Measurements from ENCODE around the gene CNIH2. TPM values are rescaled to one million over a fixed set of nuclear protein-coding genes. Genes with fewer than 3 reads are reported as not detected.

The CNIH2 gene
- total and polyA plus RNA-seq, 2 of the 13 experiments (the other 11 are each of a cell fraction or from before 2014, with no cell fraction given) = 0.60 to 0.69 TPM

DNA sequence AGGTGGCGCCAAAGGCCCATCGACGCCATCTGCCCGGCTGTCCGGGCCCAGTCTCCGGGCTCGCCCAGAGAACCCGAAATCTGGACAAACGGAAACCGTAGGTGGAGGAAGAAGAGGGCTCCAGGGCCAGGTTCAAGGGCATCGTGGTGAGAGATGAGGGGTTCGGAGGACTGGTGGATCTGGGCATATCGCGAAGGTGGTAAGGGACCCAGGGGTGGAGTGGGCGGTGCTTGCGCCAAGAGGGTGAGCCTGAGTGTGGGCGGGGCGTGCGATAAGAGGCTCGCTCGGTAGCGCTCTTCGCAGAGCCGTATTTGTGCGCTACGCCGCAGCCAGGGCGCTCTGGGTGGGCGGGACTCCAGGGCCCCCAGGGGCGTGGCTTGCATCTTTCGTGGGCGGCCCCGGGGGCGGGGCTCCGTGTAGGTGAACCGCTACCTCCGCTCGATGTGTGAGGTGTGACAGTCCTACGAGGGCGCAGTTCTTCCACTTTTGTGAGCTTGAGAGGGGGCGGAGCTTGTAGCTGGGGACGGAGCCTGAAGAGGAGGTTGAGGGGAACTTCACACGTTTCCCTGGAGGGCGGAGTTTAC lies 34.1 kb downstream of the CNIH2 start (continued):
- TF ChIP-seq ZNF260 (CRISPR knock-in tag; IDR thresholded peaks at IDR 0.05; ENCODE audit: borderline replicate concordance, low read depth) (no peak), ZNF567 (CRISPR knock-in tag; IDR thresholded peaks at IDR 0.05; ENCODE audit: borderline replicate concordance) (no peak; the same call in 1 of the 2 replicates), JUNB (CRISPR knock-in tag; IDR thresholded peaks at IDR 0.05; ENCODE audit: borderline replicate concordance) (no peak), MTF2 (CRISPR knock-in tag; IDR thresholded peaks at IDR 0.05; ENCODE audit: borderline replicate concordance) (no peak), ZNF124 (CRISPR knock-in tag; IDR thresholded peaks at IDR 0.05) (no peak; the same call in 1 of the 2 replicates), HNRNPLL (IDR thresholded peaks at IDR 0.05; ENCODE audit: low read depth, low read length, poor library complexity, severe bottlenecking) (peak; percentile 94), ZNF569 (CRISPR knock-in tag; IDR thresholded peaks at IDR 0.05; ENCODE audit: borderline replicate concordance) (no peak), MYPOP (CRISPR knock-in tag; IDR thresholded peaks at IDR 0.05) (peak; percentile 100), AGO1 (IDR thresholded peaks at IDR 0.05; ENCODE audit: low read depth, low read length, poor library complexity, severe bottlenecking) (no peak), ZNF468 (CRISPR knock-in tag; IDR thresholded peaks at IDR 0.05) (no peak)
- TF ChIP-seq, protein P1, sequence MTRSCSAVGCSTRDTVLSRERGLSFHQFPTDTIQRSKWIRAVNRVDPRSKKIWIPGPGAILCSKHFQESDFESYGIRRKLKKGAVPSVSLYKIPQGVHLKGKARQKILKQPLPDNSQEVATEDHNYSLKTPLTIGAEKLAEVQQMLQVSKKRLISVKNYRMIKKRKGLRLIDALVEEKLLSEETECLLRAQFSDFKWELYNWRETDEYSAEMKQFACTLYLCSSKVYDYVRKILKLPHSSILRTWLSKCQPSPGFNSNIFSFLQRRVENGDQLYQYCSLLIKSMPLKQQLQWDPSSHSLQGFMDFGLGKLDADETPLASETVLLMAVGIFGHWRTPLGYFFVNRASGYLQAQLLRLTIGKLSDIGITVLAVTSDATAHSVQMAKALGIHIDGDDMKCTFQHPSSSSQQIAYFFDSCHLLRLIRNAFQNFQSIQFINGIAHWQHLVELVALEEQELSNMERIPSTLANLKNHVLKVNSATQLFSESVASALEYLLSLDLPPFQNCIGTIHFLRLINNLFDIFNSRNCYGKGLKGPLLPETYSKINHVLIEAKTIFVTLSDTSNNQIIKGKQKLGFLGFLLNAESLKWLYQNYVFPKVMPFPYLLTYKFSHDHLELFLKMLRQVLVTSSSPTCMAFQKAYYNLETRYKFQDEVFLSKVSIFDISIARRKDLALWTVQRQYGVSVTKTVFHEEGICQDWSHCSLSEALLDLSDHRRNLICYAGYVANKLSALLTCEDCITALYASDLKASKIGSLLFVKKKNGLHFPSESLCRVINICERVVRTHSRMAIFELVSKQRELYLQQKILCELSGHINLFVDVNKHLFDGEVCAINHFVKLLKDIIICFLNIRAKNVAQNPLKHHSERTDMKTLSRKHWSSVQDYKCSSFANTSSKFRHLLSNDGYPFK (CRISPR knock-in tag; IDR thresholded peaks at IDR 0.05; ENCODE audit: borderline replicate concordance) = peak; percentile 85
- TF ChIP-seq, protein P2, sequence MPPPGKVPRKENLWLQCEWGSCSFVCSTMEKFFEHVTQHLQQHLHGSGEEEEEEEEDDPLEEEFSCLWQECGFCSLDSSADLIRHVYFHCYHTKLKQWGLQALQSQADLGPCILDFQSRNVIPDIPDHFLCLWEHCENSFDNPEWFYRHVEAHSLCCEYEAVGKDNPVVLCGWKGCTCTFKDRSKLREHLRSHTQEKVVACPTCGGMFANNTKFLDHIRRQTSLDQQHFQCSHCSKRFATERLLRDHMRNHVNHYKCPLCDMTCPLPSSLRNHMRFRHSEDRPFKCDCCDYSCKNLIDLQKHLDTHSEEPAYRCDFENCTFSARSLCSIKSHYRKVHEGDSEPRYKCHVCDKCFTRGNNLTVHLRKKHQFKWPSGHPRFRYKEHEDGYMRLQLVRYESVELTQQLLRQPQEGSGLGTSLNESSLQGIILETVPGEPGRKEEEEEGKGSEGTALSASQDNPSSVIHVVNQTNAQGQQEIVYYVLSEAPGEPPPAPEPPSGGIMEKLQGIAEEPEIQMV (CRISPR knock-in tag; IDR thresholded peaks at IDR 0.05; ENCODE audit: low read depth) = peak; percentile 45; the same call in 1 of the 2 replicates
- TF ChIP-seq, protein P3, sequence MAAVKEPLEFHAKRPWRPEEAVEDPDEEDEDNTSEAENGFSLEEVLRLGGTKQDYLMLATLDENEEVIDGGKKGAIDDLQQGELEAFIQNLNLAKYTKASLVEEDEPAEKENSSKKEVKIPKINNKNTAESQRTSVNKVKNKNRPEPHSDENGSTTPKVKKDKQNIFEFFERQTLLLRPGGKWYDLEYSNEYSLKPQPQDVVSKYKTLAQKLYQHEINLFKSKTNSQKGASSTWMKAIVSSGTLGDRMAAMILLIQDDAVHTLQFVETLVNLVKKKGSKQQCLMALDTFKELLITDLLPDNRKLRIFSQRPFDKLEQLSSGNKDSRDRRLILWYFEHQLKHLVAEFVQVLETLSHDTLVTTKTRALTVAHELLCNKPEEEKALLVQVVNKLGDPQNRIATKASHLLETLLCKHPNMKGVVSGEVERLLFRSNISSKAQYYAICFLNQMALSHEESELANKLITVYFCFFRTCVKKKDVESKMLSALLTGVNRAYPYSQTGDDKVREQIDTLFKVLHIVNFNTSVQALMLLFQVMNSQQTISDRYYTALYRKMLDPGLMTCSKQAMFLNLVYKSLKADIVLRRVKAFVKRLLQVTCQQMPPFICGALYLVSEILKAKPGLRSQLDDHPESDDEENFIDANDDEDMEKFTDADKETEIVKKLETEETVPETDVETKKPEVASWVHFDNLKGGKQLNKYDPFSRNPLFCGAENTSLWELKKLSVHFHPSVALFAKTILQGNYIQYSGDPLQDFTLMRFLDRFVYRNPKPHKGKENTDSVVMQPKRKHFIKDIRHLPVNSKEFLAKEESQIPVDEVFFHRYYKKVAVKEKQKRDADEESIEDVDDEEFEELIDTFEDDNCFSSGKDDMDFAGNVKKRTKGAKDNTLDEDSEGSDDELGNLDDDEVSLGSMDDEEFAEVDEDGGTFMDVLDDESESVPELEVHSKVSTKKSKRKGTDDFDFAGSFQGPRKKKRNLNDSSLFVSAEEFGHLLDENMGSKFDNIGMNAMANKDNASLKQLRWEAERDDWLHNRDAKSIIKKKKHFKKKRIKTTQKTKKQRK (IDR thresholded peaks at IDR 0.05; ENCODE audit: low read length) = no peak
- TF ChIP-seq, protein P4, sequence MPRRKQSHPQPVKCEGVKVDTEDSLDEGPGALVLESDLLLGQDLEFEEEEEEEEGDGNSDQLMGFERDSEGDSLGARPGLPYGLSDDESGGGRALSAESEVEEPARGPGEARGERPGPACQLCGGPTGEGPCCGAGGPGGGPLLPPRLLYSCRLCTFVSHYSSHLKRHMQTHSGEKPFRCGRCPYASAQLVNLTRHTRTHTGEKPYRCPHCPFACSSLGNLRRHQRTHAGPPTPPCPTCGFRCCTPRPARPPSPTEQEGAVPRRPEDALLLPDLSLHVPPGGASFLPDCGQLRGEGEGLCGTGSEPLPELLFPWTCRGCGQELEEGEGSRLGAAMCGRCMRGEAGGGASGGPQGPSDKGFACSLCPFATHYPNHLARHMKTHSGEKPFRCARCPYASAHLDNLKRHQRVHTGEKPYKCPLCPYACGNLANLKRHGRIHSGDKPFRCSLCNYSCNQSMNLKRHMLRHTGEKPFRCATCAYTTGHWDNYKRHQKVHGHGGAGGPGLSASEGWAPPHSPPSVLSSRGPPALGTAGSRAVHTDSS (CRISPR knock-in tag; conservative IDR thresholded peaks at IDR 0.05) = no peak
- TF ChIP-seq, protein P5, sequence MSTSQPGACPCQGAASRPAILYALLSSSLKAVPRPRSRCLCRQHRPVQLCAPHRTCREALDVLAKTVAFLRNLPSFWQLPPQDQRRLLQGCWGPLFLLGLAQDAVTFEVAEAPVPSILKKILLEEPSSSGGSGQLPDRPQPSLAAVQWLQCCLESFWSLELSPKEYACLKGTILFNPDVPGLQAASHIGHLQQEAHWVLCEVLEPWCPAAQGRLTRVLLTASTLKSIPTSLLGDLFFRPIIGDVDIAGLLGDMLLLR (CRISPR knock-in tag; IDR thresholded peaks at IDR 0.05) = no peak

Data from HepG2 (cell line).